Chondrocyte (in vitro differentiated cells): ENCODE data around the gene DDT. TPM values are rescaled to one million over a fixed set of nuclear protein-coding genes. Genes with fewer than 3 reads are reported as not detected.
A peak's percentile ranks its signal among the peaks of the same experiment; 100 is the strongest.
"Not testable (repeated sequence)": the region's sequence is repeated elsewhere in the genome, so short reads cannot be mapped to it uniquely, and the experiment has no call there.

Experiments
- DNase-seq: peaks from one replicate; pipeline ENCODE4 v3.0.0; 2021; ENCODE audit warnings: mixed read lengths, low spot score
- H3K27ac Mint-ChIP-seq: one replicate; pipeline ENCODE4 v1.8.0; 2021; ENCODE audit warnings: mild to moderate bottlenecking, moderate library complexity, mixed read lengths; ENCODE audit not compliant: unreplicated experiment
- H3K27me3 Mint-ChIP-seq: 2 replicates; pipeline ENCODE4 v1.8.0; 2021; ENCODE audit warnings: low read depth, mixed read lengths
- H3K36me3 Mint-ChIP-seq: 2 replicates; pipeline ENCODE4 v1.8.0; 2021; ENCODE audit warnings: low read depth, mixed read lengths
- H3K4me1 Mint-ChIP-seq: 2 replicates; pipeline ENCODE4 v1.8.0; 2021; ENCODE audit warnings: low read depth, mild to moderate bottlenecking, mixed read lengths
- H3K4me3 Mint-ChIP-seq: one replicate; pipeline ENCODE4 v1.8.0; 2021; ENCODE audit warnings: mild to moderate bottlenecking, moderate library complexity, mixed read lengths; ENCODE audit not compliant: unreplicated experiment
- H3K9me3 Mint-ChIP-seq: 2 replicates; pipeline ENCODE4 v1.8.0; 2021; ENCODE audit warnings: low read depth, mixed read lengths
- total RNA-seq: library from RNA; stranded (reverse); gene quantifications from 3 replicates; pipeline ENCODE4 v1.2.1, GENCODE V29; 2021
- TF ChIP-seq, protein P1 (sequence below): fragments of 200-600 bp; sonication (generic); IDR thresholded peaks from 2 replicates; pipeline ENCODE4 v1.5.0; 2021; ENCODE audit warnings: antibody characterized with exemption, mild to moderate bottlenecking, moderate library complexity

Gene DDT
- total RNA-seq, 1 donor from 2014 or later, result 93.1 TPM

DNA sequence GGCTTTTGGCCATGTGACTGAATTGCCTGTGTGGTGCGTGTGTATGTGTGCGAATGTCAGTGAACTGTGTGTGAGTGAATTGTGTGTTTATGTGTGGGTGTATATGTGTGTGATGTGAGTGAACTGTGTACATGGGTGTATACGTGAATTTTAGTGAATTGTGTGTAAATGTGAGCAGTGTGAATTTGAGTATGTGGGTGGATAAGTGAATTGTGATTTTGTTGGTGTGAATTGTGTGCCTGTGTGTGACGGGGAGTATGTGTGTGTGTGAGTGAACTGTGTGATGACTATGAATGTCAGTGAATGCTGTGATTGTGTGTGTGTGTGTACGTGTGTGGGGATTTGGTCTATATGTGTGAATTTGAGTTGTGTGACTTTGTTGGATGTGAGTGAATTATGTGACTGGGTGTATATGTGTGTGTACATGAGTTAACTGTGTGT is 4.0 kb downstream of the DDT start:
- no peaks in the 10 kb centered on the region for H3K9me3 Mint-ChIP-seq
- DNase-seq, result no peak
- no peak overlapping the region for H3K27ac Mint-ChIP-seq
- H3K36me3 Mint-ChIP-seq, result peaks cover 15% of the 10 kb centered on the region
- no peaks in the 10 kb centered on the region for H3K27me3 Mint-ChIP-seq
- TF ChIP-seq, protein P1, sequence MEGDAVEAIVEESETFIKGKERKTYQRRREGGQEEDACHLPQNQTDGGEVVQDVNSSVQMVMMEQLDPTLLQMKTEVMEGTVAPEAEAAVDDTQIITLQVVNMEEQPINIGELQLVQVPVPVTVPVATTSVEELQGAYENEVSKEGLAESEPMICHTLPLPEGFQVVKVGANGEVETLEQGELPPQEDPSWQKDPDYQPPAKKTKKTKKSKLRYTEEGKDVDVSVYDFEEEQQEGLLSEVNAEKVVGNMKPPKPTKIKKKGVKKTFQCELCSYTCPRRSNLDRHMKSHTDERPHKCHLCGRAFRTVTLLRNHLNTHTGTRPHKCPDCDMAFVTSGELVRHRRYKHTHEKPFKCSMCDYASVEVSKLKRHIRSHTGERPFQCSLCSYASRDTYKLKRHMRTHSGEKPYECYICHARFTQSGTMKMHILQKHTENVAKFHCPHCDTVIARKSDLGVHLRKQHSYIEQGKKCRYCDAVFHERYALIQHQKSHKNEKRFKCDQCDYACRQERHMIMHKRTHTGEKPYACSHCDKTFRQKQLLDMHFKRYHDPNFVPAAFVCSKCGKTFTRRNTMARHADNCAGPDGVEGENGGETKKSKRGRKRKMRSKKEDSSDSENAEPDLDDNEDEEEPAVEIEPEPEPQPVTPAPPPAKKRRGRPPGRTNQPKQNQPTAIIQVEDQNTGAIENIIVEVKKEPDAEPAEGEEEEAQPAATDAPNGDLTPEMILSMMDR, result no peak
- H3K4me1 Mint-ChIP-seq, result peaks cover 3% of the 10 kb centered on the region
- H3K4me3 Mint-ChIP-seq, result no peak overlapping the region

- H3K9me3 Mint-ChIP-seq, result no peaks in the 10 kb centered on the region
- TF ChIP-seq, protein P1, result no peak
- H3K4me1 Mint-ChIP-seq, result peaks cover 3% of the 10 kb centered on the region
- no peak overlapping the region for H3K4me3 Mint-ChIP-seq
- H3K36me3 Mint-ChIP-seq, result peaks cover 15% of the 10 kb centered on the region
- H3K27ac Mint-ChIP-seq, result no peak overlapping the region
- H3K27me3 Mint-ChIP-seq, result no peaks in the 10 kb centered on the region
- DNase-seq, result no peak
Observed at GRCh38 chr22:23969071-23969470, 5.2 kb downstream of the DDT start.

GRCh38 chr22:23966568-23966967 is 7.7 kb downstream of the DDT start, which contains the start of gene DDTL:
Gene DDTL, plus strand, starts transcription at chr22:23966888. Its CDS starts 27 bp downstream, at chr22:23966915.
- not testable (repeated sequence) for H3K4me3 Mint-ChIP-seq, H3K27ac Mint-ChIP-seq, H3K4me1 Mint-ChIP-seq, H3K9me3 Mint-ChIP-seq, DNase-seq, H3K27me3 Mint-ChIP-seq
- H3K36me3 Mint-ChIP-seq, result peaks cover 15% of the 10 kb centered on the region

- H3K4me3 Mint-ChIP-seq, DNase-seq, H3K4me1 Mint-ChIP-seq, H3K27ac Mint-ChIP-seq, H3K27me3 Mint-ChIP-seq, H3K9me3 Mint-ChIP-seq: not testable (repeated sequence)
- H3K36me3 Mint-ChIP-seq, result peaks cover 14% of the 10 kb centered on the region
Observed at GRCh38 chr22:23966094-23966493, 8.1 kb downstream of the DDT start.

DNA sequence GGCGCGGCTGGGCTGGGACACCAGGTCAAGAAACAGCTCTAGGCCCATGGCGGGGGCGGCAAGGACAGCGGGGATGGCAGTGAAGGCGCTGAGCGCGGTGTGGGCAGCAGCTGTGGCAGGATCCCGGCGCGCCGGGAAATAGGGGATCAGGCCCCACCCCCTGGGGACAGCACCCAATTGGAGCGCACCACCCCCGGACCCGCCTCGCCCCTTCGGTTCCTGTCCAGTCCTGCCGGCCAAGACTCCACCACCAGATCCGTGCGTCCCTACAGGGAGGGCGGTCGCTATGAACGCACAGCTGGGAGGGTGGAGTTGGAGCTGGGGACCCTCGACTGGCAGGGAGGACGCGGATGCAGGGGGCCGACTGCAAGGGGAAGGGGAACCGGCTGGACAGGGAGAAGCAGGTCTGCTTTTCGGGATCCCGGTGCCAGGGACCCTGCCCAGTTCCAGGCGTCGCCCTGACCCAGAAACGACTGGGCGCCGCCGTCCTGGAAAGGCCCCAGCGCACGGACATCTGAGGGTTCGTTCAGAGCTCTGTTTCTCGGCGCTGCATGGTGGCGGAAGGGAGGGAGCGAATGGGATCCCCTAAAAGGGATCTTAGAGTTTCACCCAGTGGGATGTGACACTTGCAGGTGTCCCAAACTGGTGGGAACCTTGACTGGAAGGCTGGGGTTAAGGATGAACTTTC is 13.0 kb downstream of the DDT start, which contains the start of gene GSTT2B:
GSTT2B (minus strand) TSS at position 112 of the 688 bp plus-strand sequence; CDS start at position 48, 64 bp downstream.
- not testable (repeated sequence) for H3K36me3 Mint-ChIP-seq, H3K27ac Mint-ChIP-seq, DNase-seq, H3K4me3 Mint-ChIP-seq, H3K4me1 Mint-ChIP-seq, H3K9me3 Mint-ChIP-seq, H3K27me3 Mint-ChIP-seq

DNA sequence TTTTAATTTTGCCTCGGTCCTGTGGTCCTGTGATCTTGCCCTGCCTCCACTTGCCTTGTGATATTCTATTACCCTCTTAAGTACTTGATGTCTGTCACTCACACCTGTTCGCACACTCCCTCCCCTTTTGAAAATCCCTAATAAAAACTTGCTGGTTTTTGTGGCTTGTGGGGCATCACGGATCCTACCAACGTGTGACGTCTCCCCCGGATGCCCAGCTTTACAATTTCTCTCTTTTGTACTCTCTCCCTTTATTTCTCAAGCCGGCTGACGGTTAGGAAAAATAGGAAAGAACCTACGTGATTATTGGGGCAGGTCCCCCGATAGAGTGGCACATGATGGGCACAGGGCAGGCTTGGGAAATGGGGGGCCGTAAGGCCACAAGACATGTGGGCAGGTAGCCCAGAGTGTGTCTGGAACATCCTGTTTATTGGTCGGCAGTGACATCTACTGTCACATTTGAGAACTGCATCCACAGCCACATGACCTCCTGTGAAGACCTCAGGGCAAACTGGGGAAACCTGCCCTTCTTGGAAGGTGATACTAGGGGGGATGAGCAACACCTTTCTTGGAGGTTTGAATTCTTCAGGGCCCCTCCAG is 17.8 kb downstream of the DDT start:
- TF ChIP-seq, protein P1, result peak; percentile 85
- not testable (repeated sequence) for DNase-seq, H3K4me1 Mint-ChIP-seq, H3K27me3 Mint-ChIP-seq, H3K36me3 Mint-ChIP-seq, H3K27ac Mint-ChIP-seq, H3K9me3 Mint-ChIP-seq, H3K4me3 Mint-ChIP-seq

DNA sequence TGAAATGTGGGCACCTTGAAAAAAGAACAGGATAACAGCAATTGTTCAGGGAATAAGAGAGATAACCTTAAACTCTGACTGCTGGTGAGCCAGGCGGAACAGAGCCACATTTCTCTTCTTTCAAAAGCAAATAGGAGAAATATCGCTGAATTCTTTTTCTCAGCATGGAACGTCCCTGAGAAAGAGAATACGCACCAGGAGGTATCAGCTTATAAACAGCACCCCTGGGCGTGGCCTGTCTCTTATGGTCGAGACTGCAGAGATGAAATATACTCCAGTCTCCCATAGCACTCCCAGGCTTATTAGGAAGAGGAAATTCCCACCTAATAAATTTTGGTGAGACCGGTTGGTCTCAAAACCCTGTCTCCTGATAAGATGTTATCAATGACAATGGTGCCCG is 18.4 kb downstream of the DDT start:
- not testable (repeated sequence) for H3K27ac Mint-ChIP-seq, H3K9me3 Mint-ChIP-seq, H3K4me3 Mint-ChIP-seq

GRCh38 chr22:23954991-23955305 is 19.3 kb downstream of the DDT start:
- H3K4me3 Mint-ChIP-seq, H3K27me3 Mint-ChIP-seq, H3K4me1 Mint-ChIP-seq, H3K27ac Mint-ChIP-seq, H3K9me3 Mint-ChIP-seq, H3K36me3 Mint-ChIP-seq, DNase-seq: not testable (repeated sequence)

More for the DNA sequence above, 18.4 kb downstream of the DDT start:
- not testable (repeated sequence) for H3K27me3 Mint-ChIP-seq, H3K4me1 Mint-ChIP-seq, H3K36me3 Mint-ChIP-seq, DNase-seq

GRCh38 chr22:23954193-23954990 is 19.8 kb downstream of the DDT start:
- not testable (repeated sequence) for H3K4me1 Mint-ChIP-seq, H3K36me3 Mint-ChIP-seq, H3K27me3 Mint-ChIP-seq, DNase-seq, H3K9me3 Mint-ChIP-seq, H3K27ac Mint-ChIP-seq, H3K4me3 Mint-ChIP-seq
